Smooth muscle cell (in vitro differentiated cells): ENCODE measurements around the gene PPM1J. TPM values are rescaled to one million over a fixed set of nuclear protein-coding genes. Genes with fewer than 3 reads are reported as not detected.
"Not testable (repeated sequence)": the region's sequence is repeated elsewhere in the genome, so short reads cannot be mapped to it uniquely, and the experiment has no call there.

Source experiments
- DNase-seq: peaks from one replicate; lab custom pipeline; 2025; ENCODE audit not compliant: unreplicated experiment; lab: John Stamatoyannopoulos, UW
- H2AFZ ChIP-seq: fragments of 200-600 bp; sonication (generic); 2 replicates; pipeline ENCODE4 v1.6.0; 2016; ENCODE audit warnings: antibody characterized with exemption, low read depth, mild to moderate bottlenecking
- H3F3A ChIP-seq: fragments of 200-600 bp; sonication (generic); 2 replicates; pipeline ENCODE4 v1.6.0; 2017; ENCODE audit warnings: antibody characterized with exemption, low read depth
- H3K27ac ChIP-seq: fragments of 200-600 bp; sonication (generic); 2 replicates; pipeline ENCODE4 v1.5.1; 2016; ENCODE audit warnings: low read depth, mild to moderate bottlenecking
- H3K27me3 ChIP-seq: fragments of 200-600 bp; sonication (generic); 2 replicates; pipeline ENCODE4 v1.6.1; 2016; ENCODE audit warnings: low read depth, mild to moderate bottlenecking
- H3K36me3 ChIP-seq: fragments of 200-600 bp; sonication (generic); 2 replicates; pipeline ENCODE4 v1.5.1; 2016; ENCODE audit warnings: low read depth
- H3K4me1 ChIP-seq: fragments of 200-600 bp; sonication (generic); 2 replicates; pipeline ENCODE4 v1.5.1; 2016; ENCODE audit warnings: low read depth
- H3K4me2 ChIP-seq: fragments of 200-600 bp; sonication (generic); 2 replicates; pipeline ENCODE4 v1.6.0; 2016; ENCODE audit warnings: mild to moderate bottlenecking
- H3K4me3 ChIP-seq: fragments of 200-600 bp; sonication (generic); 2 replicates; pipeline ENCODE4 v1.5.1; 2016; ENCODE audit warnings: mild to moderate bottlenecking
- H3K79me2 ChIP-seq: fragments of 200-600 bp; sonication (generic); 2 replicates; pipeline ENCODE4 v1.6.0; 2016; ENCODE audit warnings: low read depth, mild to moderate bottlenecking
- H3K9ac ChIP-seq: fragments of 200-600 bp; sonication (generic); 2 replicates; pipeline ENCODE4 v1.6.0; 2016; ENCODE audit warnings: low read depth
- H3K9me3 ChIP-seq: fragments of 200-600 bp; sonication (generic); replicated peaks from 2 replicates; pipeline ENCODE4 v1.5.1; 2016; ENCODE audit warnings: low read depth
- H4K20me1 ChIP-seq: fragments of 200-600 bp; sonication (generic); 2 replicates; pipeline ENCODE4 v1.6.0; 2016; ENCODE audit warnings: low read depth
- CTCF ChIP-seq: fragments of 200-600 bp; sonication (generic); IDR thresholded peaks from 2 replicates; pipeline ENCODE4 v1.5.1; 2017; ENCODE audit warnings: borderline replicate concordance, mild to moderate bottlenecking, antibody characterized with exemption; ENCODE audit not compliant: insufficient read depth, poor library complexity, severe bottlenecking
- WGBS: methylation state at CpG from one replicate; pipeline ENCODE4 v1.1.7; 2016; ENCODE audit warnings: low lambda C conversion rate; 5-methylcytosine and 5-hydroxymethylcytosine counted together
- polyA plus RNA-seq: library from polyadenylated mRNA; unstranded; fragments of >200 nt; fragmentation: Nextera tagmentation; extraction: Ambion mirVana; gene quantifications from 2 replicates; pipeline ENCODE4 v1.2.1, GENCODE V29; 2016
- total RNA-seq: library from RNA; depleted of rRNA; stranded (reverse); fragments of >200 nt; gene quantifications from 2 replicates; pipeline ENCODE4 v1.2.3, GENCODE V29; 2014

PPM1J gene
- total and polyA plus RNA-seq, 2 experiments from 2014 or later = 1.2 to 5.2 TPM

GRCh38 chr1:112729909-112730308 is 14.8 kb upstream of the PPM1J start:
- Histone ChIP-seq H3K4me3 (no peak overlapping the region), H3K27ac (no peak overlapping the region), H3K4me2 (no peak overlapping the region), H3K27me3 (no peaks in the 10 kb centered on the region), H3F3A (no peaks in the 10 kb centered on the region), H2AFZ (no peak overlapping the region), H3K36me3 (no peaks in the 10 kb centered on the region), H4K20me1 (no peaks in the 10 kb centered on the region), H3K4me1 (peaks cover 11% of the 10 kb centered on the region), H3K9ac (no peak overlapping the region), H3K9me3 (no peaks in the 10 kb centered on the region), H3K79me2 (no peaks in the 10 kb centered on the region)
- 95% methylated on average over 1 of the region's 1 CpG for WGBS
- DNase-seq = no peak
- no peak for TF ChIP-seq CTCF

GRCh38 chr1:112729011-112729410 is 13.9 kb upstream of the PPM1J start:
- H3K9ac ChIP-seq, H3K9me3 ChIP-seq, H3F3A ChIP-seq, H3K4me3 ChIP-seq, H3K79me2 ChIP-seq, H3K27ac ChIP-seq, DNase-seq, H3K27me3 ChIP-seq, H2AFZ ChIP-seq, H3K4me2 ChIP-seq, H4K20me1 ChIP-seq, H3K36me3 ChIP-seq: not testable (repeated sequence)
- WGBS = 35% methylated on average over 3 of the region's 3 CpGs
- peaks cover 11% of the 10 kb centered on the region for H3K4me1 ChIP-seq

GRCh38 chr1:112728306-112728971 is 13.3 kb upstream of the PPM1J start:
- H2AFZ ChIP-seq, DNase-seq, H3K4me2 ChIP-seq, H3K4me3 ChIP-seq, H4K20me1 ChIP-seq, H3K9me3 ChIP-seq, H3K27ac ChIP-seq, H3K36me3 ChIP-seq, H3F3A ChIP-seq, H3K9ac ChIP-seq, H3K27me3 ChIP-seq, H3K79me2 ChIP-seq: not testable (repeated sequence)
- peaks cover 11% of the 10 kb centered on the region for H3K4me1 ChIP-seq
- 92% methylated on average over 28 of the region's 33 CpGs for WGBS

- Histone ChIP-seq H3K36me3 (no peaks in the 10 kb centered on the region), H3K27ac (no peak overlapping the region), H4K20me1 (no peaks in the 10 kb centered on the region), H3K9ac (no peak overlapping the region), H3K4me1 (peaks cover 18% of the 10 kb centered on the region), H3K9me3 (no peaks in the 10 kb centered on the region), H3K27me3 (no peaks in the 10 kb centered on the region), H3K79me2 (no peaks in the 10 kb centered on the region), H2AFZ (no peak overlapping the region), H3F3A (no peaks in the 10 kb centered on the region), H3K4me2 (no peak overlapping the region), H3K4me3 (no peak overlapping the region)
- no peak for DNase-seq
- no peak for TF ChIP-seq CTCF
- 42% methylated on average over 2 of the region's 2 CpGs for WGBS
These were observed 12.6 kb upstream of the PPM1J start for GRCh38 chr1:112727716-112728115.

- peaks cover 18% of the 10 kb centered on the region for H3K4me1 ChIP-seq
- not testable (repeated sequence) for H3K36me3 ChIP-seq, H3F3A ChIP-seq, H3K9me3 ChIP-seq, H3K4me3 ChIP-seq, DNase-seq, H4K20me1 ChIP-seq, H3K4me2 ChIP-seq, H3K79me2 ChIP-seq, H2AFZ ChIP-seq, H3K27me3 ChIP-seq, H3K9ac ChIP-seq, H3K27ac ChIP-seq
- 97% methylated on average over 2 of the region's 4 CpGs for WGBS
These were observed 9.1 kb upstream of the PPM1J start for GRCh38 chr1:112724240-112724639.
